HG02610 (cell line): Measurements from ENCODE around the gene CDK18.

Source experiments
- ATAC-seq: cut with Tn5 transposase; IDR thresholded peaks from one replicate; pipeline ENCODE4 v1.9.1; 2021; ENCODE audit warnings: mild to moderate bottlenecking, moderate library complexity; ENCODE audit not compliant: unreplicated experiment

CDK18 gene

GRCh38 chr1:205502111-205502810 lies 2.2 kb upstream of the CDK18 start:
- no peak for ATAC-seq

DNA sequence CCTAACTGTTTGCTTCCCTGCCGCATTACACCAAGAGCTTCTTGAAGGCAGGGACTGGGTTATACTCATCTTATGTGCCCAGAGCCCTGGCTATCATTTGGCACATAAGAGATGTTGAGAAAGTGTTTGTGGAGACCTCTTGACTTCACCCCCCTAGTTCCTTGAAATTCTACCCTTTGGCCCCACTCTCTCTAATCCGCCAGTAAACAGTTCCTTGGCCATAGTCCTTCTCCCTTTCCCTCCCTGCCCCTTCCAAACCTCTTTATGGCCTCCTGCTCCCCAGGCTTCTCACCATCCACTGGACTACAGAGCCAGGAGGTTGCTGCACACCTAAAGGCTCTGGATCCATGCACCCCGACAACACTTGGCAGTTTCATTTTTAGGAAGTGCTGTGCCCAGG lies 1.5 kb upstream of the CDK18 start:
- ATAC-seq: no peak

DNA sequence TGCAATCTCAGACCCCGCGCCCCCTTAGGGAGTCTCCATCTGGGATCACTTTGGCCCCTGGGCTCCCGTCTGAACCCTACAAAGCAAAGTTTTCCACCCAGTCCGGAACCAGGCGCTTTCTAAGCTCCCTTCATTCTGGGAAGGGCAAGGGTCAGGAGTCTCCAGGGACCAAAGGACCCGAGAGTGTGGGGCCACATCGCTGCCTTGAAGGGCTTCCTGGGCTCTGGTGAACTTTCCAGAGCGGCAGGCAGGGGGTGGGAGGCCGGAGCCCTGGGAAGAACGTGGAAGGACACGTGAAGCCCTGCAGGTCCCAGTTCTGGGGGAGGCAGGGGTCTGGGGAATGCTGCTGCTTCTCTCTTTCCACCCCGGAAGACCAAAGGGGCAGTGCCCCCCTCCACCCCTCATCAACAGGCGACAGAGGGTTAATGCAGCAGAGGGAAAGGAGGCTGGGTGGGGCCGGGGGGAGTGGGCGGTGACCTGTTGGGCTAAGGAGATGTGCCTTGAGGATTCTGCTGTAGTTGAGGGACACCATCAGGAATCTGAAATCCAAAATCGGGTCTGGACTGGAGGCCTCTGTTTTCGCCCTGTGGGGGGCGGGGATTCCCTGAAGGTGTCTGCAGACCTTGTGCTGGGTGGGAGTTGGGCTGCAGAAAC lies 734 bp downstream of the CDK18 start:
- no peak for ATAC-seq

DNA sequence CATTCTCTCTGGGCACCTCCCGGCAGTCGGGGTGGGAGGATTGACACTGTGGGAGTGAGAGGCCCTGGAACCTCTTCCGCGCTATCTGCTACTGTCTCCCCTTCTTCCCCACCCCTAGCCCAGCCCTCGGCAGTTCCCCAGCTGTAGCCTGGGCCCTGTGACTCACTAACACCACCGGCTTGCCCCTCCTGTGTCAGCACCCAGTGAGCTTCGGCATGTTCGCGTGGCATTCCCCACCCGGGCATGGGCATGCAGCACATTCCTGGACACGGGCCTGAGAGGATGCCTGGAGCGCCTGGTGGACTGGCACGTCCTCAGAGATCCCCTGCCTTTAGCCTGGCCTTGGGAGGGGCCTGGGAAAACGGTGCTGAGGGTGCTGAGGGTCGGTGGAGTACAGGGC lies 1.3 kb downstream of the CDK18 start:
- no peak for ATAC-seq

- no peak for ATAC-seq
Observed at GRCh38 chr1:205506409-205507200, 2.1 kb downstream of the CDK18 start.

GRCh38 chr1:205508227-205508714 lies 3.8 kb downstream of the CDK18 start:
- ATAC-seq: no peak

DNA sequence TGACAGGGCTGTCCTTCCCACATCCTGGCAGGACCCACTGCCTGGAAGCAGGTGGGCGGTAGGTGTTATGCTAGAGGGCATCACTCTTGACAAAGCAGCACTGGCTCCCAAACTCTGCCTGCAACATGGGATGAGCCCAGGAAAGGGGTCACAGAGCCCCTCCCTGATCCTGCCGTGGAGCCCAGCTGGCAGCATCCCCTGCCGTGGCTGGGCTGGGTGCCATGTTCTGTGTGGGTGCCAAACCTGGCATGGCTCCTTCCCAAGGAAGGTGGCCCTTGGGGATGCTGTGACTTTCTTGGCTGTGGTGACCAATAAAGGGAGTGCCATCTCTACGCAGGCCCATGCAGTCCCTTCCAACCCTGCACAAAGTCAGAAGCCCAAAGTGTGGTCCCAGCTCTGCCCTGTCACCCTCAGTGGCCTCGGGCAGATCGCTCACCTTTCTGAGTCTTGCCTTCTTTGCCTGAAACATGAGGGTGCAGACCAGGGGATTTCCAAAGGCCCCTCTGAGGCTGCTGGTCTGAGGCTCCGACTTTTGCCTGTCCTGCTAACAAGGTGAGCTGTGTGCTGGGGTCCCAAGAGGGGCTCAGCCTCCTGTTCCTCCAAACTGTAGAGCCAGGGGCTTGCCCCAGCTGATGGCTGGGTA lies 6.0 kb downstream of the CDK18 start:
- ATAC-seq: no peak

DNA sequence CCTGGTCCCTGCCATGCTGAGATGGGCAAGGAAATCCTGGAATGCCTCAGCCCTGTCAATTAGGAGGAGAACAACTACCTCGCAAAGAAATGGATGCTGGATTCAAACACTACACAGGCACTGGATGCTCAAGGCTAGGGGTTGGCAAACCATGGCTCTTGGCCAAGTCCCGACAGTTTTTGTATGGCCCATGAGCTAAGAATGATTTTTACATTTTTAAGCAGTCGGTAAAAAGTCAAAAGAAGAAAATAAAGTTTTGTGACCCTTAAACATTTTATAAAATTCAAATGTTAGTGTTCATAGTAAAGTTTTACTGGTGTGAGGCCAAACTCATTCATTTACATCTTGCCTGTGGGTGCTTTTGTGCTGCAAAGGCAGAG lies 6.5 kb downstream of the CDK18 start:
- no peak for ATAC-seq

DNA sequence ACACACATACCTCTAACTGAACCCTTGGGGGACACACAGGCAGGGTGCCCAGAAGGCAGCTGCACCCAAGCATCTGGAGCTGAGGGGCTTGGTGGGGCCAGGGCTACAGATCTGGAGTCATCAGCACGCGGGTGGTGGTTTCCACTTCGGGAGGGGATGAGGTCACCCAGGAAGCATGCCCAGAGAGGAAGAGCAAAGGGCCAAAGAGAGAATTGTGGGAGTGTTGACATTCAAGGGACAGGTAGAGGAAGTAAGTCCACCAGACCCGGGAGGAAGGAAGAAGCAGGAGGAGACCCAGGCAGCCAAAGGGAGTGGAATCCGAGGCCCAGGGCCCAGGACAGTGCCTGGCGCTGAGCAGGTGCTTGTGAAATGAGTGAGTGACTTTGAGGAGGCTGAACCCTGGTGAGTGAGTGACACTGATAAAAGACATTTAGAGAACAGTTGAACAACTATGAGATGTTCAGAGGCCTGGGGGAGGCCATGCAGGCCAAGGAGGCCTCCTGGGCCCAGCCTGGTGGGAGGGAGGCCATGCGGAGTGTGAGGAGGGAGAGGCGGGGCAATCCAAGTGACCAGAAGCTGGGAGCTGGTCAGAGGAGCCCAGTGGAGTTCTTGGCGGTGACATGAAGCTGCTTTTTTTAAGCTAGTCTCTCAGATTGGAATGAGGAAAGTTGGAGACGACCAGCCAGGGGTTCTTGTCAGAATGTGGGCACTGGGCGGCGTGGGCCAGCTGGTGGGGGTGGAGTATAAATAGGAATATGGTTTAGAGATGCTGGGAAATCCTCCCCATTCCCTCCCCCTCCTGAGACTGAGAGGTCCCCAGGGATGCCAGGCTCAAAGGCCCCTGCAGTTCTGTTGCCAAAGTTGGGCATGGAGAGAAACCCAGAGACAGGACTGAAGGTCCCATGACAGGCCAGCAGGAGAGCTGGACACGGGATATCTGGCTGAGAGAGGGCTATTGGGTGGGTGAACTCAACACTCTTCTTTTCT lies 7.9 kb downstream of the CDK18 start:
- ATAC-seq: no peak

DNA sequence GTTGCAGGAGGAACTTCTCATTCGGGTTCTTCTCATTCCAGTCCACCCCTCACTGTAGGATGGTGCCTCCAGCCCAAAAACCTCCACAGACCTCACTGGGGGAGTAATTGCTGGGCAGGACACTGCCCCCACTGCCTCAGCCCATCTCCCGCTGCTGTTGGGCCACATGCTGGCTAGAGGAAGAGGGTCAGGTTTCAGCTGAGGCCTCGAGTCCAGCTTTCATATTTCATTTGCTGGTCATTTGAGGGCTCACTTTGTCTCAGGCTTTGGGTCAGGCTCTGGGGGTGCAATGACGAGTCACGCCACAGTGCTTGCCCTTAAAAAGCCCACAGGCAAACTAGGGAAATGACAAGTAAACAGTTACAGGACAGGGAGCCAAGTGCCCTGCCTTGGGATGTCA lies 9.3 kb downstream of the CDK18 start:
- no peak for ATAC-seq

DNA sequence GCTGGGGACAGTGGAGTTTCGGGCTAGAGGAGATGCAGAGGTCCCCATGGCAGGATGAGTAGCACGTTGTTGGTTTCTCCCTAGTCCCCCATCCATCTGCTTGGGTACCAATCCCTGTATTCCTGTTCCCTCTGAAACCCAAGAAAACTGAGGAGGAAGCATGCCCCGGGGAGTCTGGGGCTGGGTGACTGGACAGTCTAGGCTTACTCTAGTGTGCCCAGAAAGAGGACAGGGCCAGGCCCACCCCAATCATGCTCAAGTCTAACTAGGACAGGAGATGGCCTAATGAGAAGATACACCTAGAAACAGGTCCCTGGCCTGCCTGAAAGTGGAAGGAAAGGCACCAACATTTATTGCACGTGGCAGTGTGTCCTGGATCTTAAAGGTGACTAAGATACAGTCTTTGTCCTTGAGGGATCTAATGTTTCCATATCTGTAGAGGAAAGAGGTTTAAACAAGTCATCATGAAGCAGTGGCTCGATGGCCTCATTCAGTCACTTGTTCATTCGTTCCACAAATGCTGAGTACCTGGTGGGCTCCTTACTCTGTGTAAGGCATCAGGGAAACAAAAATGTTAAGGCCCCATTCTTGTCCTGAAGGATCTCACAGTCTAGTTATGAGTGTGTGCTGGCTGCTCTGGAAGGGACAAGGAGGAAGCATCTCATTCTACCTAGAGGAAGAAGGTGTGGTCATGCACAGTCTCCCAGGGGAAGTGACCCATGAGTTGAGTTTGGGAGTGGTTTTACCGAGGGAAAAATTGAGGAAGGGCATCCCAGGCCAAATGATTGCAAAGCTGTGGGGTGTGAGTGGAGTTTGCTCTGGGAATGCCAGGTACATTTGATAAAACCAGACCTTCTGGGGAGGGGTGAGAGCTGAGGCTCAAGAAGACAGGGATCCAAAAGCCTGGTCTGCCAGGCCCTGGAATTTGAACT lies 10.0 kb downstream of the CDK18 start:
- ATAC-seq: no peak

DNA sequence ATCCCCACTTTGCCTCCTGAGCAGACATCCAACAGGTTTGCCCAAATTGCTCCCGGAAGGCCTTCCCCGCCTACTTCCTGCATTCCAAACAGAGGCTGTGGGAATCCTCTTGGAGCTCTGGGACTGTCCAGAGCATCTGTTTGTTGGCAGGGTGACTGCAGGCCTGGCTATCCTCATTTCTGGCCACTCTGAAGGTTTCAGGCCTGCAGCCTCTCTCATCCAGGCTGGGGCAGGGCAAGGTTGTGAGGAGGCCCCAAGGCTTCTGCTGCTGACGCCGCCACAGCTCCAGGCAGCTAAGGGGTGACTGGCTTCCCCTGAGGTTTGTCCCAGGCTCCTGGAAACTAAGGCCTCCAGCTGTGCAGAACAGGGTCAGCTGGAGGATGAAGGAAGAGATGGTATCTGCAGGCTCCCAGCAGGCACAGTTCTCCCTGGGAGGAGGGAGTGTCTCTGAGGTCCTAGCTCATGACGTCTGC lies 11.3 kb downstream of the CDK18 start:
- no peak for ATAC-seq

- ATAC-seq: no peak
Observed at GRCh38 chr1:205516362-205516761, 11.9 kb downstream of the CDK18 start.

GRCh38 chr1:205517288-205517687 lies 12.8 kb downstream of the CDK18 start:
- no peak for ATAC-seq

GRCh38 chr1:205517763-205518162 lies 13.3 kb downstream of the CDK18 start:
- ATAC-seq: no peak

DNA sequence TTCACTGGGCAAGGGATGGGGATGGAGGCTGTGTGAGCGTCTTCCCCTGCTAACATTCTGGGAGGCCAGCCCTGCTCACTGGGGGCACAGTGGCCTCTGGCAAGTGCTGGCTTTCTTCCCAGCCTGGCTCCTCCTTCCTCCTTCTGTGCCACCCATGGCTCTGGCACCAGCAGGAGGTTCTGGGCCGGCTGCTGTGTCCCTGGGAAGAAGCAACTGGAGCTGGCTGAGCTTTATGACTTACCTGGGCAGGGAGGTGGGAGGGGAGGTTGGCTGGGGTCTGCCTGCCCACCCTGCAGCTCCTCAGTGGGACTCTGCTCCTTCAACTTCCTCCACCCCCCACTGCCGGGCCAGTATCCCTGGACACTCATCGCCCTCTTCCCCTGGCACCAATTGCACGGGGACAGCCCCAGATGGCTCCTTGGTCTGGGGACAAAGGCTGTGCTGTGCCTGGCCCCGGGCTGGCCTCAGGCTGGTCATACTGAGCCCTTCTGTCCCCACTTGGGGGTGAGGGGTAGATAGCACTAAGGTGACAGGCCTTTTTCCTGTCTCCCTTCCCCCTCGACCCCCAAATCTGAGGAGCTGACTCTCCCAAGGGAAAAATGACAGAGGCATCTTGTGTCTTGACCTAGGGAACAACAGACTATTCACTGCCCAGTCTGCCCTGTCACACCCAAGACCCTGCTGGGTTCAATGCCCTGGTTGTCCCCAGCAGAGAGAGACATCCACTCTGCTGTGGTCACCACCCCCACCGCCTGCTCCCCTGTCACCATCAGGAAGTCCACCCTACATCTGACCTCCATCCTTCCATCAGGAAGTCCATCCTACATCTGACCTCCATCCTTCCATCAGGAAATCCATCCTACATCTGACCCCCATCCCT lies 14.4 kb downstream of the CDK18 start:
- no peak for ATAC-seq

- no peak for ATAC-seq
Observed at GRCh38 chr1:205519541-205520131, 15.2 kb downstream of the CDK18 start.

GRCh38 chr1:205520709-205521108 lies 16.2 kb downstream of the CDK18 start:
- no peak for ATAC-seq
